Left renal pelvis (tissue), 4 donors: Measurements from ENCODE around the gene BAZ1A. TPM values are rescaled to one million over a fixed set of nuclear protein-coding genes. Genes with fewer than 3 reads are reported as not detected.
A peak's percentile ranks its signal among the peaks of the same experiment; 100 is the strongest.
"Not testable (repeated sequence)": the region's sequence is repeated elsewhere in the genome, so short reads cannot be mapped to it uniquely, and the experiment has no call there.

Experiments
- DNase-seq, 4 donors: peaks; one replicate each; pipeline ENCODE4 v3.0.0-alpha.2; 2013; ENCODE audit warnings: low read depth in 4 of 4, low spot score in 3 of 4
- polyA plus RNA-seq, 4 donors: library from polyadenylated mRNA; unstranded; fragments of 120-200 nt; gene quantifications; one replicate each; pipeline ENCODE4 v1.2.1, GENCODE V29; 2013; ENCODE audit not compliant: insufficient read length in 4 of 4

BAZ1A gene
- polyA plus RNA-seq, 4 donors = 15.3 to 32.5 (median 27.9) TPM

DNA sequence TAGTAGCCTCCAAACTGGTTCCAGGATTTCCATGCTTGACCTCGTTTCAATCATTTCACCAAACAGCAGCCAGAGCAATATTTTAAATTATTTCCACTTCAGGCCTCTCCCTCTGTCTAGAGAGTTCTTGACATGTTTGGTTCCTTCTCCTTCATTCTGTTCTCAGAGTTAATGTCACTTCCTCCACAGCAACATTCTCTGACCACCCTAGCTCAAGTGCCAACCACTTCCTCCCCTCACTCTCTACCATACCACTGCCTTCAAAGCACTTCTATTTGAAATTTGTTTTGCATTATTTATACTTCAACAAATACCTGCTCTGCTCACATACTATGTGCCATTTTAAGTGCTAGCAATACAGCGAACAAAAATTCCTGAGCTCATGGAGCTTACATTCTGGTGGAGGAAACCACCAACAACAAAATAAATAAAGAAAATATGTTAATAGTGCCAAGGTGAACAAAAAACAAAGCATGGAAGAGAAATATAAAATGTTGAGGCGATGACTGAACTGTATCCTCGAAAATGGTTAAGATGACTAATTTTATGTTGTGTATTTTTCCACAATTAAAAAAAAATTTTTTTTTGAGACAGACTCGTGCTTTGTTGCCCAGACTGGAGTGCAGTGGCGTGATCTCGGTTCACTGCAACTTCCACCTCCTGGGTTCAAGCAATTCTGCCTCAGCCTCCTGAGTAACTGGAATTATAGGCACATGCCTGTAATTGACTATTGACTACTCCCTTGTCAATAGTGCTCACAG is 17.3 kb downstream of the BAZ1A start:
- no peak for DNase-seq

DNA sequence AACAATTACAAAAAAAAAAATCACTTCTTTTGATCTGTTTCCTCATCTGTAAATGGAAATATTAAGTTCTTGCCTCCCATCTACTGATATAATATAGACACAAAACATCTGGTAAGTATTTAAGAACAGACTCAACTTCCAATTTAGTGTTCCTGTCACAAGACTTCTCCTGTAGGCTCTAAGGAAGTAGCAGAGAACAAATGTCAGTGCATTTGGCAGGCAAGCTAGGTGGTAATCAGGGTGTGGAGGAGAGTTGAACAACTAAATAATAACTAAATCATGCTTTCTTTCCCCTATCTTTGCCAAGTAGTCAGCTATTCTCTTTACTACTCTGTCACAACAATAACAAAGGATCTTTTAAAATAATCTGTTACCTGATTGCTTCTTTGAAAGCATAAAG is 22.1 kb downstream of the BAZ1A start:
- no peak for DNase-seq

DNA sequence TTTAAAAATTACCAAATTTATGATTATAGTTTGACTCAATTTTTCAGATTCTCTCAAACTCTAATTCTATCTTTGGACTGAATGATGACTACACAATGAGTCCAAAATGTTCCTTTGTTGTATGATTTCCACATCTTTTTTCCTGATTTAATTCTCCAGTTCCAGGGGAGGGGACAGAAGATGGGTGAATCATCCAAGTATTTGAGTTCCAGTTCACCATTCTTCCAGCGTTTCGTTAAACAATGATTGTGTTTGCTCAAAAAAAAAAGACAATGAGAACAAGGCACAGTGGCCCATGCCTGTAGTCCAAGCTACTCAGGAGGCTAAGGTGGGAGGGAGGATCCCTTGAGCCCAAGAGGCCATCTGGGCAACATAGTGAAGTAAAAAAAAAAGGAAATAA is 23.8 kb downstream of the BAZ1A start:
- DNase-seq = no peak

- DNase-seq = no peak
These were observed 29.3 kb downstream of the BAZ1A start for GRCh38 chr14:34845869-34846268.

DNA sequence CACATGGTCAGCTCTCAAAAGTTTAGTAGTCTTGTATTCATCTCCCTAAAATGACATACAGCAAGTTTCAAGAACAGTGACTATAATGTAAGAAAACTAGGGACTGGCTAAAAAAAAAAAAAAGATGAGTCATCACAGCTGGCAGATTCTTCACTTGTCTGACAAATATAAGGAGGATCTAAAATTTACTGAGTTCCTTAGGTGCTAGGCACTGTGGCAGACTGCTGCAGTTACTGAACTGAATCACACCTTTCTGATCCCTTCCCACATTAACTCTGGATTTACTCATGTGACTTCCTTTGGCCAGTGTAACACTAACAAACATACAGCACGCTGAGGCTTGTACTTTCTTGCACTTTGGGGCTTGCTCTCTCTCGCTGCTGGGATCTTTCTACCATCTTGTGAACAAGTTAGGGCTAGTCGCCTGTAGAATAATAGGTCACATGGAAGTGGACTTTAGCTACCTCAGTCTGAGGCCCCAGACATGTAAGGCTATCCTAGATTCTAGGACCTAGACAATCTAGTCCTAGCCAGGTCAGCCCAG is 32.1 kb downstream of the BAZ1A start:
- no peak for DNase-seq

DNA sequence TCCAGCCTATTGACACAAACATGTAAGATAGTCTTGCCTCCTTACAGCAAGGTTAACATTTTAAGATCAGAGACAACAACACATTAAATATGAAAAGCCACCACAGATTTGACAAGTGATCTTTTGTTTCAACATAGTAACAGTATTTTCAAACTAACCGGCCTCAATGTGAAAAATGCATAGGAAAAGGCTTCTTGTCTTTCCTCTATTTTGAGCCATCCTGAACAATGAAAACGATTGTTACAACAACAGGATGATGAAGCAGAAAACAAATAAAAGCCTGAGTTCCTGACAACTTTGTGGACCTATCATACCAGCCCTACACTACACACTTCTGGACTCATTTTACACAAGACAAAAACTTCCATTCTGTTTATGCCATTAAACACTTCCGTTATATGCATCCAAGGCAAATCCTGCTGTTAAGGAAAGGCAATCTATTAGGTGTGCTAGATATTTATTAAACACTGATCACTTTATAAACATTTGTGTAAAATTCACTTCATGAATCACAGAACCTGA is 37.3 kb downstream of the BAZ1A start:
- no peak for DNase-seq

- no peak for DNase-seq
These were observed 39.8 kb downstream of the BAZ1A start for GRCh38 chr14:34835312-34835711.

DNA sequence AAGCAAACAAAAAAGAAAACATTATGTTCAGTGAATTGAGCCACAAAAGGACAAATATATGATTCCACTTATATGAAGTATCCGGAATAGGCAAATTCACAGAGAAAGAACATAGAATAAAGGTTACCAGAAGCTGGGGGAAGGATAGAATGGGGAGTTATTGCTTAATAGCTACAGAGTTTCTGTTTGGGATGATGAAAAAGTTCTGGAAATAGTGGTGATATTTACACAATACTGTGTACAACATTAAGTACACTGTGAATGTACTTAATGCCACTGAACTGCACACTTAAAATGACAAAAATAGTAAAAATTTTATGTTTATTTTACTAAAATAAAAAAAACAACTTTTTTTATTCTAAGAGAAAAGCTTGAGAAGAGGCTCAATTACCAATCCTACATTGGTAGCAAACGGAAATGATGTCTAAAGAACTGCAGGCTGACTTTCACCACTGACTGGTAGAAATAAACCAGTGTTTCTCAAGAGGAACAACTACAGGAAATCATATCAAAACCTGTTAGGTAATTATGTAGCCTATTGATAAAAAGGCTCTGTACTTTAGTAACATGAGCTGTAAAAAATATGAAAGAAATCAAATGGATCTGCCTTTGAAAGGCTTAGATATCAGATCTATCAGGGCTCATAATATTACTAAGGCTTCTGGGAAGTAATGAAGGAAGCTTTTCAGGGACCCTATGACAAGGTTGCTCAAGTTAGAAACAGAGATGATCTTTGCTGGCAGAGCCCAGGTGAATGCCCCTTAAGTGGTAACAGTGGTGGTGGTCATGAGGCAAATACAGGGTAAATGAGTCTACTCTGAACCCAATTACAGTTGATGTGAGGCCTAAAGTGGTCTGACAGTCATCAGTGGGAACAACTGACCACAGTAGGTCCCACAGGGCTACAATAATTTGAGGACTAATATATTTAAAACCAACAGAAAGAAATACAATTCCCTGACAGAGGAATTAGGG is 41.3 kb downstream of the BAZ1A start:
- no peak for DNase-seq

DNA sequence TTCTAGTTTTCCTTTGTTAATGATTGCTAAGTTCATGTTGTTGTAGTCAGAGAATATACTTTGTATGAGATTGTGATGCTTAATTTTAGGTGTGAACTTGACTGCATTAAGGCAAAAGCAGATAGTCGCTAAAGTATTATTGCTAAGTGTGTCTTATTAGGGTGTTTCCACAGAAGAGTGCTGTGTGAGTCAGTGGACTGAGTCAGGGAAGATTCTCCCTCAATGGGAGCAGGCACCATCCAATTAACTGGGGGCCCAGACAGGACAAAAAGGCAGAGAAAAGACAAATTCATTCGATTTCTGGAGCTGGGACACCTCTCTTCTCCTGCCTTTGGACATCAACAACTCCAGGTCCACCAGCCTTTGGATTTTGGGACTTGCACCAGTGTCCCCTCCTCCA is 48.5 kb downstream of the BAZ1A start:
- no peak for DNase-seq

- DNase-seq = no peak
These were observed 50.3 kb downstream of the BAZ1A start for GRCh38 chr14:34824826-34825225.

- no peak for DNase-seq
These were observed 50.9 kb downstream of the BAZ1A start for GRCh38 chr14:34824256-34824655.

- DNase-seq = no peak
These were observed 57.4 kb downstream of the BAZ1A start for GRCh38 chr14:34817768-34818167.

GRCh38 chr14:34810028-34810427 is 65.1 kb downstream of the BAZ1A start:
- no peak for DNase-seq

DNA sequence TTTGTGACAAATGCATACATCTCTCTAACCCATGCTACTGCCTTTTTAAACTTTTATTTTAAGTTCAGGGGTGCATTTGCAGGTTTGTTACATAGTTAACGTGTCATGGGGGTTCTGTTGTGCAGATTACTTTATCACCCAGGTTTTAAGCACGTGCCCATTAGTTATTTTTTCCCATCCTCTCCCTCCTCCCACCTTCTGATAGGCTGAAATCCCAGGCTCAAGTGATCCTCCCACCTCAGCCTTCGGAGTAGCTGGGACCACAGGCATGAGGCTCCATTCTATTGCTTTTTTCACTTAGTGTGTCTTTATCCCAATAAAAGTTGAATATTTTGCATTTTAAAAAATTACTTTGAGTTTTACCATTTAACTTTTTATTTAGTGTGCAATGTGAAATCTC is 68.9 kb downstream of the BAZ1A start:
- no peak for DNase-seq

DNA sequence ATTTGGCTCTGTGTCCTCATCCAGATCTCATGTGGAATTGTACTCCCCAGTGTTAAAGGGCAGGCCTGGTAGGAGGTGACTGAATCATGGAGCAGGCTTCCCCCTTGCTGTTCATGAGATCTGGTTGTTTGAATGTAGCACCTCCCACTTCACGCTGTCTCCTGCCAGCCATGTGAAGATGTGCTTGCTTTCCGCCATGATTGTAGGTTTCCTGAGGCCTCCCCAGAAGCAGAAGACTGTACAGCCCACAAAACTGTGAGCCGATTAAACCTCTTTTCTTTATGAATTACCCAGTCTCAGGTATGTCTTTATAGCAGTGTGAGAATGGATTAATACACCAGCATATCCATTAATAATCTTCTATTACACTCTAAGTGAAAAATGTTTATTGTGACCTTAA is 70.2 kb downstream of the BAZ1A start:
- DNase-seq = no peak

DNA sequence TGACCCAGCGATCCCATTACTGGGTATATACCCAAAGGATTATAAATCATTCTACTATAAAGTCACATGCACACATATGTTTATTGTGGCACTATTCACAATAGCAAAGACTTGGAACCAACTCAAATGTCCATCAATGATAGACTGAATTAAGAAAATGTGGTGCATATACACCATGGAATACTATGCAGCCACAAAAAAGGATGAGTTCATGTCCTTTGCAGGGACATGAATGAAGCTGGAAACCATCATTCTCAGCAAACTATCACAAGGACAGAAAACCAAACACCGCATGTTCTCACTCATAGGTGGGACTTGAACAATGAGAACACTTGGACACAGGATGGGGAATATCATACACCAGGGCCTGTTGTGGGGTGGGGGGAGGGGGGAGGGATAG is 76.3 kb downstream of the BAZ1A start:
- not testable (repeated sequence) for DNase-seq

- no peak for DNase-seq
These were observed 77.2 kb downstream of the BAZ1A start for GRCh38 chr14:34797747-34798583.

- peak in 2 of 4 donors; percentile 2 to 10 for DNase-seq
These were observed 78.3 kb downstream of the BAZ1A start for GRCh38 chr14:34796902-34797301.

DNA sequence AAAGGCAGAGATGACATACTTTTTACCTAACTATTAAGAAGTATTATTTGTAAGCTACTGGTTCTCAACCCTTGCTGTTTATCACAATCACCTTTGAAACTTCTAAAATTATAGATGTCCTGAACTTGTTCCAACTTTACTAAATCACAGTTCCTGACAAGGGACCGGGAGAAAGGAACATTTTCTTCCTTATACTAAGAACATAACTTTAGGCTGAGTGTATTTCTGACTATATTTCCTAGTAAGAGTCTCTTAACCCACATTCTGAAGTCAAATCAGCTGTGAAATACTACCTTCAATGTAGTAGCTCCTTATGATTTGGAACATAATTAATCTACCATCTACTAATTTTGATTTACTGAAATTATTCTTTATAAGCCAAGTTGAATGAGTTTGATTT is 80.2 kb downstream of the BAZ1A start:
- no peak for DNase-seq

- no peak for DNase-seq
These were observed 80.9 kb downstream of the BAZ1A start for GRCh38 chr14:34794217-34794616.
